Brain microvascular endothelial cell (primary cell): ENCODE results near the gene WDFY4.

Experiments
- DNase-seq: peaks from one replicate; pipeline ENCODE4 v3.0.0-alpha.2; 2020
- H3K27ac ChIP-seq: fragments of 250-450 bp; sonication (Bioruptor Pico); 2 replicates; pipeline ENCODE4 v1.5.1; 2020; ENCODE audit warnings: mild to moderate bottlenecking, moderate library complexity
- H3K27me3 ChIP-seq: fragments of 250-450 bp; sonication (Bioruptor Pico); replicated peaks from 2 replicates; pipeline ENCODE4 v1.5.1; 2020; ENCODE audit warnings: mild to moderate bottlenecking
- H3K36me3 ChIP-seq: fragments of 250-450 bp; sonication (Bioruptor Pico); replicated peaks from 2 replicates; pipeline ENCODE4 v1.5.1; 2020; ENCODE audit warnings: mild to moderate bottlenecking
- H3K4me3 ChIP-seq: 2 replicates; pipeline ENCODE4 v1.5.1; 2011; ENCODE audit warnings: low read depth, mild to moderate bottlenecking, control low read depth, low read length, moderate library complexity
- in situ Hi-C: cut with HindIII; loops from 2 replicates; pipeline ENCODE4 v1.10.0; 2017; ENCODE audit warnings: low sequenced_read_pairs, low pct_ligation_motif_present
- TF ChIP-seq, protein P1 (sequence below): IDR thresholded peaks from 2 replicates; pipeline ENCODE4 v1.5.1; 2011; ENCODE audit warnings: low read depth, mild to moderate bottlenecking, moderate library complexity, low read length, control low read depth, inconsistent platforms; ENCODE audit errors: missing control alignments

Gene WDFY4

DNA sequence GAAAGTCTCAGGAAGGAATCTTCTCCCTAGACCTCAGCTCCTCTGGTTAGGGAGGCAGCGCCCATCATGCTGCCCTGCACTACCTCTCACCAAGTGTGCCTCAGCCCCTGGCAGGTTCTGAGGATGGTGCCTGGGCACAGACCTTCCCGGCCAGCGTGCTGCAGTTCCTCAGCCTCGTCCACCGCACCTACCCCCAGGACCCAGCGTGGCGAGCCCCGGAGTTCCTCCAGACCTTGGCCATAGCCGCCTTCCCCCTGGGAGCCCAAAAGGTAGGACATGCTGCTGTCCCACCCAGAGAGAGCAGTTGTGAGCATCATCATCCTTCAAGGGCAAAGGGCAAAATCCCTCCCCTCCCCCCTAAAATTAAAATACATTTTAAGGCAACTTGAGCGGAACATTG, 132.5 kb downstream of the WDFY4 start:
- Histone ChIP-seq H3K27me3 (no peaks in the 10 kb centered on the region), H3K36me3 (no peaks in the 10 kb centered on the region), H3K27ac (no peak overlapping the region), H3K4me3 (no peak overlapping the region)
- TF ChIP-seq, protein P1, sequence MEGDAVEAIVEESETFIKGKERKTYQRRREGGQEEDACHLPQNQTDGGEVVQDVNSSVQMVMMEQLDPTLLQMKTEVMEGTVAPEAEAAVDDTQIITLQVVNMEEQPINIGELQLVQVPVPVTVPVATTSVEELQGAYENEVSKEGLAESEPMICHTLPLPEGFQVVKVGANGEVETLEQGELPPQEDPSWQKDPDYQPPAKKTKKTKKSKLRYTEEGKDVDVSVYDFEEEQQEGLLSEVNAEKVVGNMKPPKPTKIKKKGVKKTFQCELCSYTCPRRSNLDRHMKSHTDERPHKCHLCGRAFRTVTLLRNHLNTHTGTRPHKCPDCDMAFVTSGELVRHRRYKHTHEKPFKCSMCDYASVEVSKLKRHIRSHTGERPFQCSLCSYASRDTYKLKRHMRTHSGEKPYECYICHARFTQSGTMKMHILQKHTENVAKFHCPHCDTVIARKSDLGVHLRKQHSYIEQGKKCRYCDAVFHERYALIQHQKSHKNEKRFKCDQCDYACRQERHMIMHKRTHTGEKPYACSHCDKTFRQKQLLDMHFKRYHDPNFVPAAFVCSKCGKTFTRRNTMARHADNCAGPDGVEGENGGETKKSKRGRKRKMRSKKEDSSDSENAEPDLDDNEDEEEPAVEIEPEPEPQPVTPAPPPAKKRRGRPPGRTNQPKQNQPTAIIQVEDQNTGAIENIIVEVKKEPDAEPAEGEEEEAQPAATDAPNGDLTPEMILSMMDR = no peak
- in situ Hi-C loops = no loop called here
- no peak for DNase-seq

DNA sequence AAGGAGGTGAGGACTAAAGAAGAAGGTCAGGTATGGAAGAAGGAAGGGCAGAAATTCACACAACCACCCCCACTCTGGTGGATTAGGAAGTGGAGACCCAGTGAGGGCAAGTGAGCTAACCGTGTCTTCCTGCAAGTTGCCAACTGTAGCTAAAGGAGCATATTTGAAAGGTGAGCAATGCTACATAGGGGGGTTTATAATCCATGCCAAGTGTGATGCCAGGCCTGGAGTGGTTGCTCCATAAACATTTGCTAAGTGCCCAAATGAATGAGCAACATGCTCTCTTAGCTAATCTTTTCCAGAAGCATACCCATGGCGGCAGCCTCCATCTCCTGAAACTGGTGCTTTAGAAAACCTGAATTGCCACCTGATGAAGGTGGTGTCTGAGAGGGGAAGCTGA, 133.4 kb downstream of the WDFY4 start:
- H3K27me3 ChIP-seq = no peaks in the 10 kb centered on the region
- DNase-seq = no peak
- TF ChIP-seq, protein P1 = no peak
- in situ Hi-C loops = no loop called here
- no peak overlapping the region for H3K27ac ChIP-seq
- H3K36me3 ChIP-seq = no peaks in the 10 kb centered on the region
- H3K4me3 ChIP-seq = no peak overlapping the region

DNA sequence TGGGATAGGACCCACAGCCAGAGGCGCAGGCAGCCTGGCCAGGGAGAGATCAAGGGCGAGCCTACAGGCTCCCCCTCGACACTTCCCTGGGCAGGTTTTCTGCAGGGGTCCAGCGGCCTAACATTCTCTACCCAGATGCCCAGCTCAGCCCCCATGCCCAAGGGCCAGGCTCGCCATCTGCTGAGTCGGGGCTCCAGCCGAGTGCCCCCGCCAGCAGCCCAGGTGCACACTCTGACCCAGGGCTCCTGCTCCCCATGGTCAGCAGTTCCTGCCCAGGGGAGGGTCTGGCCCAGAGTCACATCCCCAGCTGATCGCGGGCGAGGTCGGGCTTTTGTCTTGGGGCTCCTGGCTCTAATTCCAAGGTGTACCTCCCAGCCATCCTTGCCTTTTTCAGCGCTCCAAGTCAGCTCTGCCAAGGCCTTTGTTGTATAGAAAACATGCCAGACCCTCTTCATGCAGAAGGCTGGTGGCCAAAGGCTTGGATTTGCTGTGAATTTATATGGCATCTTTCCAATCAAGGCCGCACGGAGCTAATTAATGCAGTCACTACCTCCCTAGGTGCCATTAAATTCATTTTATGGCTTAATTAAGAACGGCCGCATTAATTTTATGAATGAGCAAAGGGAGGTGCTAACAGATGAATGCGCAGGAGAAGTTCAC, 134.3 kb downstream of the WDFY4 start:
- TF ChIP-seq, protein P1 = no peak
- in situ Hi-C loops = no loop called here
- no peak for DNase-seq
- H3K36me3 ChIP-seq = no peaks in the 10 kb centered on the region
- no peaks in the 10 kb centered on the region for H3K27me3 ChIP-seq
- H3K27ac ChIP-seq = no peak overlapping the region
- H3K4me3 ChIP-seq = no peak overlapping the region

DNA sequence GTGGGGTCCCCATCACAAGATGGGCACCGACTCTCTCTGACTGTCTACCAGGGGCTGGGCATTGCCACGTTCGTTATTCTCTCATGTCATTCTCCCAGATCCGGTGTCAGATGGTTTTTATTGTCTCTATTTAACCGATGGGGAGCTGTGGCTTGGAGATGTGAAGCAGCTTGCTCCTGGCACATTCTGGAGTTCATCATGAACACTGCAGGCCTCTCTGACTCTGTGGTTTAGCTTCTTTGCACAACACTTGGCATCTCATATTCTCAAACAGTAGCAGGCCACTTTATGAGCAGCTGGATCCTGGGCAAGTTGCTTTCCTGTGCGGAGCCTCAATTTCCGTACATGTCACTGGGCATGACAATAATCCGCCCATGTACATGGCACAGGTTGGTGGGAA, 135.1 kb downstream of the WDFY4 start:
- in situ Hi-C loops = no loop called here
- H3K36me3 ChIP-seq = no peaks in the 10 kb centered on the region

DNA sequence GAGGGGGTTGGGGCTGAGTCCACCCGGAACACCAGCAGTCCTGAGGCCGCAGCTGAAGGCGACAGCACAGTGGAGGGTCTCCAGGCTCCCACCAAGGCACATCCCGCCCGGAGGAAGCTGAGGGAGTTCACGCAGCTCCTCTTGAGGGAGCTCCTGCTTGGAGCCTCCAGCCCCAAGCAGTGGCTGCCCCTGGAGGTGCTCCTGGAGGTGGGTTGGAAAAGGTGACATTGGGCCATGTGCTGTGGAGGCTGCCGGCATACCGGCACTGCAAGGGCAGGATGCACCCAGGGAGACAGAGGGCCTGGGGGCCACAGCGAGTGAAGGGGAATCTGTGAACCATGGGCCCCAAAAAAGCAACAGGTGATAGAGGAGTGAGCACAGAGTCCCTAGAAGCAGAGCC, 135.6 kb downstream of the WDFY4 start:
- Histone ChIP-seq H3K27me3 (no peaks in the 10 kb centered on the region), H3K36me3 (no peaks in the 10 kb centered on the region), H3K27ac (no peak overlapping the region), H3K4me3 (no peak overlapping the region)
- TF ChIP-seq, protein P1 = no peak
- in situ Hi-C loops = no loop called here
- DNase-seq = no peak

More for the DNA sequence above, 135.1 kb downstream of the WDFY4 start:
- Histone ChIP-seq H3K27me3 (no peaks in the 10 kb centered on the region), H3K4me3 (no peak overlapping the region), H3K27ac (no peak overlapping the region)
- TF ChIP-seq, protein P1 = no peak
- DNase-seq = no peak

DNA sequence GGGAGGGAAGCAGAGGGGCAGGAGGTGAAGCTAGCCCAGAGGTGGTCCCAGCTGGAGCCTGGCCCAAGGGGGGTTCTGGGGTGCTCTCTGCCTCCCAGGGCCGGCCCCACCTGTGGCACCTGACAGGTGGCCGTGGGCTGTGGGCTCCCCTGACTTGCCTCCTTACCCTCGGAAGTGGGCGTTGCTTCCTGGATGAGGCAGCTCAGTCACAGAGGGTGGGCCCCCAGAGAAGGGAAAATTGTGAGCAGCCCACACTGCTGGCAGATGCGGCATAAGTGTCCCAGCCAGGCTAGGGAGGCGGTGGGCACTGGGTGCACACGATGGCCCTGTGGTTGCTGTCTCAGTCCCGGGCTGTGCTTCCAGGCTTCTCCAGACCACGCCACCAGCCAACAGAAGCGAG, 136.0 kb downstream of the WDFY4 start:
- TF ChIP-seq, protein P1 = no peak
- Histone ChIP-seq H3K27me3 (no peaks in the 10 kb centered on the region), H3K27ac (no peak overlapping the region), H3K36me3 (no peaks in the 10 kb centered on the region), H3K4me3 (no peak overlapping the region)
- in situ Hi-C loops = no loop called here
- DNase-seq = no peak
